ENCODE results near the gene MEGF6.
A peak's percentile ranks its signal among the peaks of the same experiment; 100 is the strongest.

Gene MEGF6

GRCh38 chr1:3570066-3570986, 41.0 kb downstream of the MEGF6 start:
- DNase-seq: no peak

- no peak for DNase-seq
Observed at GRCh38 chr1:3569436-3569835, 41.9 kb downstream of the MEGF6 start.

- DNase-seq: no peak
Observed at GRCh38 chr1:3568815-3569435, 42.4 kb downstream of the MEGF6 start.

GRCh38 chr1:3566951-3567804, 44.1 kb downstream of the MEGF6 start:
- DNase-seq: no peak

- DNase-seq: no peak
Observed at GRCh38 chr1:3566003-3566885, 45.1 kb downstream of the MEGF6 start.

GRCh38 chr1:3564921-3565831, 46.1 kb downstream of the MEGF6 start:
- DNase-seq: peak; percentile 28 to 36

- no peak for DNase-seq
Observed at GRCh38 chr1:3563610-3564009, 47.7 kb downstream of the MEGF6 start.

- no peak for DNase-seq
Observed at GRCh38 chr1:3563125-3563524, 48.2 kb downstream of the MEGF6 start.

GRCh38 chr1:3562712-3563111, 48.6 kb downstream of the MEGF6 start:
- DNase-seq: no peak

- DNase-seq: no peak
Observed at GRCh38 chr1:3561702-3562101, 49.6 kb downstream of the MEGF6 start.

- DNase-seq: no peak
Observed at GRCh38 chr1:3560981-3561380, 50.3 kb downstream of the MEGF6 start.

GRCh38 chr1:3560251-3560871, 50.9 kb downstream of the MEGF6 start:
- DNase-seq: no peak

GRCh38 chr1:3558036-3558726, 53.1 kb downstream of the MEGF6 start:
- DNase-seq: no peak

- no peak for DNase-seq
Observed at GRCh38 chr1:3557366-3557765, 53.9 kb downstream of the MEGF6 start.

- no peak for DNase-seq
Observed at GRCh38 chr1:3556336-3556735, 55.0 kb downstream of the MEGF6 start.

- DNase-seq: no peak
Observed at GRCh38 chr1:3555131-3555920, 56.0 kb downstream of the MEGF6 start.

GRCh38 chr1:3553940-3554223, 57.4 kb downstream of the MEGF6 start:
- no peak for DNase-seq

GRCh38 chr1:3553166-3553939, 58.0 kb downstream of the MEGF6 start:
- no peak for DNase-seq

GRCh38 chr1:3552751-3553150, 58.6 kb downstream of the MEGF6 start:
- DNase-seq: no peak

Measured in CD4-positive, alpha-beta T cell treated with Interferon alpha-2 for 1 hour (primary cell).